NCI-H187 (cell line): ENCODE data around the gene ST3GAL5.

Experiments
- DNase-seq, 2 experiments: peaks; one replicate each; lab custom pipeline; 2025; lab: John Stamatoyannopoulos, UW

The ST3GAL5 gene

GRCh38 chr2:85806358-85807118 lies 82.3 kb downstream of the ST3GAL5 start:
- no peak for DNase-seq

- no peak for DNase-seq
These were observed 84.2 kb downstream of the ST3GAL5 start for GRCh38 chr2:85804583-85804982.

DNA sequence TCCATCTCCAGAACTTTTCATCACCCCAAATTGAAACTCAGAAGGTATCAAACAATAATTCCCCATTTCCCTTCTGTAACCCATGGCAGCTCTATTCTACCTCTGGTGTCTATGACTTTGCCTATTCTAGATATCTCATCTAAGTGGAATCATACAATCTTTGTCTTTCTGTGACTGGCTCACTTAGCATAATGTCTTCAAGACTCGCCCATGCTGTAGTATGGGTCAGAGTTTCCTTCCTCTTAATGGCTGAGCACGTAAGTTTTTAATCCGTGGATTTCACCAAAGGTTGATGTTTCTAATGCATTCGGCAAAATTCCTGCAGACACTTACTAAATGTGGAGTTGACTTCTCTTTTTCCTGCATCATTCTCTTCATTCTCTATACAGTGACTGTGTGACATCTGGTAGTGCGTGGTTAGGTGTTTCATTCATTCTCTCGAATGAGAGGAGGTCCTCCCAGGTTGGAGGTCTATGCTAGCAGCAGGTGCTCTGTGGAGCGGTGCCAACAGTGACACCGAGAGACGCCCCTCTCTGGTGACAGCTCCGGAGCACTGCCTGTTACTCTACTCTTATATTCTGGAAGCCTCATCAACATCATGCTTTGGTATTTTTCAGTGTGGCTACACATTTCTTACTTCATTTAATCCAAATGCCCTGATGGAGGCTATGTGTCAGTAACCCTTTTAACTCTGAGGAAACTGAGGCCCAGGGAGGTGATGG lies 84.9 kb downstream of the ST3GAL5 start:
- no peak for DNase-seq

- DNase-seq = no peak
These were observed 86.3 kb downstream of the ST3GAL5 start for GRCh38 chr2:85802354-85803103.

- DNase-seq = no peak
These were observed 86.9 kb downstream of the ST3GAL5 start for GRCh38 chr2:85801871-85802270.

GRCh38 chr2:85800586-85800985 lies 88.2 kb downstream of the ST3GAL5 start:
- DNase-seq = no peak

GRCh38 chr2:85799215-85799956 lies 89.4 kb downstream of the ST3GAL5 start:
- DNase-seq = no peak

DNA sequence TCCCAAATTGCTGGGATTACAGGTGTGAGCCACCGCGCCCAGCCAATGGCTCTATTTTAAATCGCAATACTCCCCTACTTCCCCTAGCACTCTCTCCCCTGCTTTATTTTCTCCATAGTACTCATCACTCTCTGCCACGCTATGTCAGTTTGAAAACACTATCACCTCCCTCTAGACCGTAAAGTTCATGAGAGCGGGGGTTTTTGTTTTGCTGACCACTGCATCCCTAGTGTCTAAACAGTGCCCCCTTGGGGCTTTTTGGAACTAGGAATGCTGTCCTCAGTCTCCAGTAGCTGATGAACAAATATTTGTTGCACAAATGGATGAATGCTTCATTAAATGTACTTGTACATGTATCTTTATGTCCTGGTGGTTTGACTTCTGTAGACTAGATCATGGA lies 90.9 kb downstream of the ST3GAL5 start:
- no peak for DNase-seq

DNA sequence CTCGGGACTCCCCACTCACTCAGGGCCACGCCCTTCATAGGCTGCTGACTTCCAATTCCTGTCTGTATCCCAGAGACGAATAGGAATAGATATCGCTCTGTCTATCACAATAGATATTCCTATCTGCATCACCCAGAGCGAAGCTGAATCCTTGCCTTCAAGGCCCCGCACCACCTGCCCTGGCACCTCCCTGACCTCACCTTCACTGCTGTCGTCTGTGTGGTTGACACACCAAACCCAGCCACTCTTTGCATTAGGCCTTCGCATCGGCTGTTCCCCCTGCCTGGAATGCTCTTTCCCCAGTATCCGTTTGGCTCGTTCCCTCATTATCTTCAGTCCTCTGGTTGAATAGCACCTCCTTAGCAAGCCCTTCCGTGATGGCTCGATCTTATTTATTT lies 91.5 kb downstream of the ST3GAL5 start:
- no peak for DNase-seq

DNA sequence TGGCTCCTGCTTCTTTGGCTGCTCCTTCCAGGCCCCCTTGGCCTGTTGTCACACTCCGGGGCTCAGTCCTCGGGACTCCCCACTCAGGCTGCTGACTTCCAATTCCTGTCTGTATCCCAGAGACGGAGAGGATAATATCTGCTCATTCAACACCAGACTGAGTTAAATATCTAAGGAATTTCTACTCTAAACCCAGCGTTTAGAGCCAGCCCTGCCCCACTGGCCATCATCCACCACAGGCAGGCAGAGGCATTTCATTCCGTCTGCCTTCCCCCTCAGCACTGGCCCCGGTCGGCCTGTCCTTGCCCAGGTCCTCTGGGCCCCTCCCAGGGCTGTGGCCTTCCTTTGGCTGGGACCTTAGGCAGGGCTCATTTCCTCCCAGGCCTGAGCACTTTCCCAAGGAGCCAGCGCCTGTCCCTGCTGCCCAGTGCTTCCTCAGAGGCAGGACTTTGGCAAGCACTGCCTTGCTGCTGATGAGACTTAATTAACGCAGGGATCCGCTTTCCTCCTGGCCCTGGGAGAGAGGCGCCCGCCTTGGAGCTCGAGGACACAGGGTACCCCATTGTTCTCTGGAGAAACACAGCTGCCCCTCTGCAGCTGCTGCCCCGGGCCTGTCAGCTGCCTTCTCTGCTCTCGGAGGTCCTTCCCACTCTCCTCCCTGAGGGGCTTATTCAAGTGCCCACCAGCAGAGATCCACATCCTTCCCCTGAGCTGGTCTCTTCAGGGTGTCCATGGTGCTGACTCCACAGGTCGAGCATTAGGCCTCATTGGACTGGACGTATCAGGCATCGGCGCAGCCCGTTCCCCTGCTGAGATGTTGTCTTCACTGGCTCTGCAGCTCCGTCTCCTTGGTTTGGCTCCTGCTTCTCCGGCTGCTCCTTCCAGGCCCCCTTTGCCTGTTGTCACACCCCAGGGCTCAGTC lies 92.2 kb downstream of the ST3GAL5 start:
- DNase-seq = no peak

DNA sequence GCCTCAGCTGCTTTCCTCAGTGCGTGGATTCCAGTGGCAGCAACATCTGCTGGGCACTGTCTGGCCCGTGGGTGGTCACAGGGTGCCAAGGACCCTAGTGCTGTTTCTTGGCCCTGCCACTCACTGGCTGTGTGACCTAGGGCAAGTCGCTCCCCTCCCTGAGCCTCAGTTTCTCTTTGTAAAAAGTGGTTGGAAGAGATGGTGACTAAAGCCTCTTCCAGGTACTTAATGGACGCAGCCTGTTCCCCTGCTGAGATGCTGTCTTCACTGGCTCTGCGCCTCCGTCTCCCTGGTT lies 92.8 kb downstream of the ST3GAL5 start:
- DNase-seq = no peak

DNA sequence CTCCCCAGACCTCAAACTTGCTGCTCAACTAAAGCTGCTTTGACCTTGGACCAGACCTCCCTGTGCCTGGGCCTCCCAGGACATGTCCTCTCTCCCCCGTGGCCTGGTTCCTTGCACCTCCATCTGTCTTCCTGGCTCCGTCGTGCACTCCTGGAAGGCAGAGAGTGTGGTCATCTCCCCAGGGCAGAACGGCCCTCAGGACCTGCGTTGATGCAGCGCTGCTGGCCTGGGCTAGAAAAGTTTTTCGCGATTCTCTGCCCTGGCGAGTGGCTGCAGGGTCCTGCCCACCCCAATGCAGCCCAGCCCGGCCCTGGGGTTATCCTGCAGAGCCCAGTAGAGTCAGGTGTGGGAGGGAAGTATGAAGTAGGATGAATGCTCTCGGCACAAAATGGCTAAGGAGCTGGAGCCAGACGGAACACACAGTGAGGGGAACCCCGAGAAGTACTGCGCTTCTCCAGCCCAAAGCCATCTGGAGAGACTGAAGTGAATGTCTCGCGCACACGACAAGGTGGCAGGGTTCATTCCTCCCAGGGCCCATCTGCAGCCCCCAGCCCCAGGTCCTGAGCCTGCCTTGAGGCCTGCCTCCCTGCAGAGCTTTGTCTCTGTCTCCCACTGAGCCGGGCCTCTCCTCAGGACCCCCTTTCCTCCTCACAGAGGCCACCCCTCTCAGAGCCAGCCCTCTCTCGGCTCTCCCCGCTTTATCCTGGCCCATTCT lies 93.3 kb downstream of the ST3GAL5 start:
- no peak for DNase-seq

DNA sequence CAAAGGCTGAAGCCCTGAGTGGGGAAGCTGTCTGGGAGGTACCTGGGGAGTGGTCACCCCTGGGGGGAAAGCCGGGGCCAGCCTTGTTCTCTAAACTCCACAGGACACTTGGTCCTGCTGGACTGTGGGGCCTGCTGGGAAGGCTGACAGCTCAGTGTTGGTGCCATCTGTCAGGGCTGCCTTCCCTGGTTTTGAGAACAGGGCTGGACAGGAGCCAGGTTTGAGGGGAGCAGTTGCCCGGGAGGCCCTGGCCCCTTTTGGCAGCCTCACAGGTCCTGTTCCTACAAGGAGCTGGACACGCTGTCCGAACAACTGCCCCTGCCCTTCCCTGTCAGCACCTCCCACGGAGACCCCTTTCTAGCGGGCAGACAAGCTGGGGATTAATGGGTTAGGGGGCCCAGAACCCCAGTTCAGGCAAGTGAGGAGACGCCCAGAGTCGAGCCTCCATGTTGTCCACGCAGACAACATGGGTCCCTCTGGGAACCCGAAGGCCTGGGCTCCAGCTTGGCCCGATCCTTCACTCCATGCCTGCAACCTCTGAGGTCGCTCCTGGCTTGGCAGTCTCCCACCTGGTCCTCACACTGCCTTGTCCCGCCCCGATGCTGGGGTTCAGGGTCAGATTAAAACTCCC lies 94.2 kb downstream of the ST3GAL5 start:
- DNase-seq = no peak

DNA sequence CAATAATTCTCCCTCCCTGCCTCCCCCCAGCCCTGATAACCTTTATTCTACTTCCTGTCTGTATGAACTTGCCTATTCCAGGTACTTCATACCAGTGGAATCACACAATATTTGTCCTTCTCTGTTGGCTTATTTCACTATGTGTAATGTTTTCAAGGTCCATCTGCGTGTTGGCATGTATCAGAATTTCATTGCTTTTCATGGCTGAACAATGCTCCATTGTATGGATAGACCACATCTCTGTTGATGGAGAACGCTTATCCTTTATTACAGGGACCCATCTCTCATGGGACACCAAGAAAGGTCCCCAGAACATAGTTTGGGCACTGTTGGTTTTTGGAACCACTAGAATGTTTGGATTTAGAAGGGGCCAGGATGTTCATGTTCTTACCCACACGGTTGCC lies 94.8 kb downstream of the ST3GAL5 start:
- DNase-seq = no peak

- DNase-seq = no peak
These were observed 95.2 kb downstream of the ST3GAL5 start for GRCh38 chr2:85793584-85793983.

DNA sequence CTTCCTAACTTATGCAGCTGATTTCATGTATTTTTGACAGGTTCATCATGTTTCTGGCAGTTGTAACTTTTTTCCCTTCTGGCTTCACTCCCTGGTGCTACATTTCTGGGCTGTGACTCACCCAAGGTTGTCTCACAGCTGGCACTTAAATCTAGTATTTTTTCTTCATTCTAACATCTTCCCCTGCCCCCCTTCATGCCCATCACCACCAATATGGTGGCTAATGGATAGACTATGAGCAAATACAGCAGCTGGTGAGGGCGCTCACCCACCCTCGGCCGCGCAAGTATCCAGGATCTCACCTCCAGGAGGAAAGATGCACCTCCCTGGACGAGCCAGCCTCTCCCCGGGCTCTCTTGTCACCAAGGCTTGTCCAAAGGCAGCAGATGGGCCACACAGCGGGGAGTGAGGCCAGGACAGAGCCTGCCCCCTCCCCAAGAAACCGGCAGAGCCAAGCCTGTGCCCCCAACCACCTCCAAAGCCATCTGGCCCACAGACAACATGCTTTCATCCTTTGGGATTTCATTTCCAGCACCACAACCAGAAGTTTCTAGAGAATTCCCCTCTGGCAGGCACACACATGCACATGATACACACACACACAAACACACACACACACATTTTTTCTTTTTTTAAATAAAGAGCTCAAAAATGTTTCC lies 95.9 kb downstream of the ST3GAL5 start:
- no peak for DNase-seq

GRCh38 chr2:85791704-85792565 lies 96.9 kb downstream of the ST3GAL5 start:
- no peak for DNase-seq

DNA sequence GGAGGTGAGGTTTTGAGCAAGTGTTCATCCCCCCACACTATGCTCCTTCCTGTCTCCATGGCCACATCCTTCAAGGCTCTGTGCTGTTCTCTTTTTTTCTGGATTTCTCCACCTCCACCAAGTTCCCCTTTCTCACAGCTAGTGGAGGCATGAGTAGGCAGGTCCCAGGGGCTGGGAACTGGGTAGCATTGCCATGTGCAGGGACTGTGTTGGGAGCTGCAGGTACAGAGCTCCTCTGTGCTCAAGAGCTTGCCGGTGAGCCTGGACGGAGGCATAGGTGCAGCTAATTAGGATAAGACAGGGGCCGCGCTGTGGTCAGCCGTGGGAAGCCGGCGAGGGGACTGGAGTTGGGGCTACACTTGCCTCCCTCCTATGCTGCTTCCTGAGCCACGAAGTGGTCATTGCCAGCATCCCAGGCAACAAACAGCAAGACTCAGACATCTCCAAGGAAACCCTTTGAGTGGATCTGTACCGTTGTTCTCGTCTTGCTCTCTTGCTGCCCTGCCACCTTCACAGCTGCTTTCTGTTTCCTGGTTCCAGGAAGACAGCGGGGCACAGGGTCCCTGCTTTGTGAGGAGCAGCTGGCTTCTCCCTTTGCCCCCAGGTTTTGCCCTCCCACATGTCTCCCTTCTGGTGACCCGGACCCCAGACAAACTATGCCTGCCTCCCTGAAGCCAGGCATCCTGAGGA lies 98.1 kb downstream of the ST3GAL5 start:
- no peak for DNase-seq
